Endothelial cell of umbilical vein (primary cell): Measurements from ENCODE around the gene PRSS57.

ENCODE experiments used
- EZH2 ChIP-seq: IDR thresholded peaks from 2 replicates; pipeline ENCODE4 v1.6.1; 2012; ENCODE audit warnings: borderline replicate concordance, low read depth, mild to moderate bottlenecking, moderate library complexity, low read length, inconsistent platforms; ENCODE audit not compliant: severe bottlenecking
- JUN ChIP-seq: IDR thresholded peaks from 2 replicates; pipeline ENCODE4 v1.6.1; 2011; ENCODE audit warnings: borderline replicate concordance, low read depth; ENCODE audit not compliant: insufficient read length, insufficient read depth
- POLR2A ChIP-seq: IDR thresholded peaks from 2 replicates; pipeline ENCODE4 v1.6.1; 2012; ENCODE audit warnings: low read depth, mild to moderate bottlenecking, control low read depth, low read length
- POLR2AphosphoS5 ChIP-seq: IDR thresholded peaks from 2 replicates; pipeline ENCODE4 v1.6.1; 2012; ENCODE audit warnings: low read depth, mild to moderate bottlenecking, control low read depth, low read length, moderate library complexity; ENCODE audit not compliant: insufficient read depth
- TF ChIP-seq, protein P1 (sequence below), 2 donors: IDR thresholded peaks; 1 replicate in 1 of 2; 2 replicates in 1 of 2; pipeline ENCODE4 v1.5.1; 2011; ENCODE audit warnings: low read length in 2 of 2, mild to moderate bottlenecking in 2 of 2, moderate library complexity in 2 of 2, control low read depth in 1 of 2, inconsistent platforms in 1 of 2, low read depth in 1 of 2; ENCODE audit not compliant: insufficient read depth in 1 of 2; ENCODE audit errors: extremely low read depth in 1 of 2
- TF ChIP-seq, protein P2 (sequence below): IDR thresholded peaks from 2 replicates; pipeline ENCODE4 v1.6.1; 2011; ENCODE audit not compliant: insufficient read depth, insufficient read length

GRCh38 chr19:703329-703650, 8.0 kb upstream of the PRSS57 start:
- TF ChIP-seq, protein P1, sequence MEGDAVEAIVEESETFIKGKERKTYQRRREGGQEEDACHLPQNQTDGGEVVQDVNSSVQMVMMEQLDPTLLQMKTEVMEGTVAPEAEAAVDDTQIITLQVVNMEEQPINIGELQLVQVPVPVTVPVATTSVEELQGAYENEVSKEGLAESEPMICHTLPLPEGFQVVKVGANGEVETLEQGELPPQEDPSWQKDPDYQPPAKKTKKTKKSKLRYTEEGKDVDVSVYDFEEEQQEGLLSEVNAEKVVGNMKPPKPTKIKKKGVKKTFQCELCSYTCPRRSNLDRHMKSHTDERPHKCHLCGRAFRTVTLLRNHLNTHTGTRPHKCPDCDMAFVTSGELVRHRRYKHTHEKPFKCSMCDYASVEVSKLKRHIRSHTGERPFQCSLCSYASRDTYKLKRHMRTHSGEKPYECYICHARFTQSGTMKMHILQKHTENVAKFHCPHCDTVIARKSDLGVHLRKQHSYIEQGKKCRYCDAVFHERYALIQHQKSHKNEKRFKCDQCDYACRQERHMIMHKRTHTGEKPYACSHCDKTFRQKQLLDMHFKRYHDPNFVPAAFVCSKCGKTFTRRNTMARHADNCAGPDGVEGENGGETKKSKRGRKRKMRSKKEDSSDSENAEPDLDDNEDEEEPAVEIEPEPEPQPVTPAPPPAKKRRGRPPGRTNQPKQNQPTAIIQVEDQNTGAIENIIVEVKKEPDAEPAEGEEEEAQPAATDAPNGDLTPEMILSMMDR (IDR thresholded peaks at IDR 0.05; ENCODE audit: extremely low read depth in 1 of 2, insufficient read depth in 1 of 2, low read depth in 1 of 2, low read length in 2 of 2), result no peak
- TF ChIP-seq JUN (no peak), POLR2A (no peak), POLR2AphosphoS5 (no peak), EZH2 (no peak)
- TF ChIP-seq, protein P2, sequence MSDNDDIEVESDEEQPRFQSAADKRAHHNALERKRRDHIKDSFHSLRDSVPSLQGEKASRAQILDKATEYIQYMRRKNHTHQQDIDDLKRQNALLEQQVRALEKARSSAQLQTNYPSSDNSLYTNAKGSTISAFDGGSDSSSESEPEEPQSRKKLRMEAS, result no peak
